ENCODE results near the gene ST6GALNAC6. TPM values are rescaled to one million over a fixed set of nuclear protein-coding genes. Genes with fewer than 3 reads are reported as not detected.
A peak's percentile ranks its signal among the peaks of the same experiment; 100 is the strongest.

The ST6GALNAC6 gene
- total and polyA plus RNA-seq, 2 of the 8 experiments (the other 6 are each of a cell fraction or from before 2014, with no cell fraction given): 43.7 to 64.4 TPM

GRCh38 chr9:127943731-127944144, 44.3 kb upstream of the ST6GALNAC6 start (continued):
- TF ChIP-seq FOSL1 (IDR thresholded peaks at IDR 0.05; ENCODE audit: insufficient read depth, low read depth, low read length) (no peak), RNF2 (IDR thresholded peaks at IDR 0.05; ENCODE audit: borderline replicate concordance, low read depth, low read length, missing control alignments, poor library complexity, severe bottlenecking) (no peak), SAP30 (IDR thresholded peaks at IDR 0.05; ENCODE audit: insufficient read depth, insufficient replicate concordance, low read length) (no peak), TAF7 (optimal IDR thresholded peaks at IDR 0.05; ENCODE audit: borderline replicate concordance, low read depth, low read length) (no peak), BRCA1 (IDR thresholded peaks at IDR 0.05; ENCODE audit: low read depth, low read length) (no peak), SRF (IDR thresholded peaks at IDR 0.05; ENCODE audit: low read depth, low read length) (no peak), TCF12 (IDR thresholded peaks at IDR 0.05; ENCODE audit: low read depth, low read length) (no peak), CBX5 (IDR thresholded peaks at IDR 0.05; ENCODE audit: low read depth, low read length) (no peak), MAX (IDR thresholded peaks at IDR 0.05) (peak; percentile 47; the same call in 1 of the 2 replicates), CREB1 (IDR thresholded peaks at IDR 0.05) (0 out of 2 replicates have a peak, but pooled peaks have one; percentile 41), CTBP2 (IDR thresholded peaks at IDR 0.05; ENCODE audit: borderline replicate concordance, insufficient read depth, insufficient read length, low read length) (no peak), EP300 (IDR thresholded peaks at IDR 0.05; ENCODE audit: borderline replicate concordance in 1 of 2, low read depth in 2 of 2, low read length in 2 of 2) (no peak), SIRT6 (IDR thresholded peaks at IDR 0.05; ENCODE audit: low read length) (no peak)
